ENCODE results near the gene MEA1.

The MEA1 gene

DNA sequence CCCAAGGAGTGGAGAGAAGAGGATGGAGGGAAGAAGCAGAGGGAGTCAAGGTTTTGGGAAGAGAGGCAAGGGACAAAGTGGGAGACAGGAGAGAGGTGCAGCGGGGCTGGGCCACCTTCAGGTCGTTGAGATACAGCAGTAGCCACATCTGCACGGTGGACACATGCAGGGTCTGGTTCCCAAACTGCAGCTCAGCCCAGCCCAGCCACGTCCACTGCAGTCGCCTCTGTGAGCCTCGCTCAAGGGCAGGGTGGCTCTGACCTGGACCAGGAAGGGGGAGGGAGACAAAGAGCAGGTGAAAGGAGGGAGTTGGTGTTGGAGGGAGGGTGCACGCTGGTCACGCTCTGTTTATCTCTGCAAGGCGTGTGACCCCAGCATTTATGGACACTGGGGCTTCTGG lies 25.0 kb upstream of the MEA1 start:
- TF ChIP-seq, protein P1, sequence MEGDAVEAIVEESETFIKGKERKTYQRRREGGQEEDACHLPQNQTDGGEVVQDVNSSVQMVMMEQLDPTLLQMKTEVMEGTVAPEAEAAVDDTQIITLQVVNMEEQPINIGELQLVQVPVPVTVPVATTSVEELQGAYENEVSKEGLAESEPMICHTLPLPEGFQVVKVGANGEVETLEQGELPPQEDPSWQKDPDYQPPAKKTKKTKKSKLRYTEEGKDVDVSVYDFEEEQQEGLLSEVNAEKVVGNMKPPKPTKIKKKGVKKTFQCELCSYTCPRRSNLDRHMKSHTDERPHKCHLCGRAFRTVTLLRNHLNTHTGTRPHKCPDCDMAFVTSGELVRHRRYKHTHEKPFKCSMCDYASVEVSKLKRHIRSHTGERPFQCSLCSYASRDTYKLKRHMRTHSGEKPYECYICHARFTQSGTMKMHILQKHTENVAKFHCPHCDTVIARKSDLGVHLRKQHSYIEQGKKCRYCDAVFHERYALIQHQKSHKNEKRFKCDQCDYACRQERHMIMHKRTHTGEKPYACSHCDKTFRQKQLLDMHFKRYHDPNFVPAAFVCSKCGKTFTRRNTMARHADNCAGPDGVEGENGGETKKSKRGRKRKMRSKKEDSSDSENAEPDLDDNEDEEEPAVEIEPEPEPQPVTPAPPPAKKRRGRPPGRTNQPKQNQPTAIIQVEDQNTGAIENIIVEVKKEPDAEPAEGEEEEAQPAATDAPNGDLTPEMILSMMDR (conservative IDR thresholded peaks at IDR 0.05; ENCODE audit: control insufficient read depth, insufficient read depth, low read depth, low read length), result no peak
- DNase-seq (ENCODE audit: low read depth), result no peak
- H3K4me3 ChIP-seq (ENCODE audit: control insufficient read depth, low read depth, low read length), result no peak overlapping the region

DNA sequence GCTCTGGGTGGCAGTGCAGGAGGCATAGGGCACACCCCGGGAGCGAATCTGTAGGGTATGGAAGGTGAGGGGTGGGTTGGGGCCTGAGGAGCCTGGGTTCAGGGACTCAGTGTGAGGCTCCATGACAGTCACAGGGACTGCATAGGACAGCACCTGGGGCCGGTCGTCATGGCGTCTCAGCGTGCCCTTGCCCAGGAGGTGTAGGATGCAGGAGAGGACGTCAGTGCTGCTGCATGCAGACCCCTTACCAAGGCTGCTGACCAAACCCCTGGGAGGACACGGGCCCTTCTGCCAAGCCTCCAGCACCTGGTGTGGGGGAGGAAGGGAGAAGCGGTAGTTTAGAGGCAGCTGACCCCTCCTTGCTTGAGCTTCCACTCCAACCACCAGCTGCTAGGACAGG lies 24.0 kb upstream of the MEA1 start:
- H3K4me3 ChIP-seq (ENCODE audit: control insufficient read depth, low read depth, low read length), result no peak overlapping the region
- TF ChIP-seq, protein P1 (conservative IDR thresholded peaks at IDR 0.05; ENCODE audit: control insufficient read depth, insufficient read depth, low read depth, low read length), result no peak
- DNase-seq (ENCODE audit: low read depth), result no peak

DNA sequence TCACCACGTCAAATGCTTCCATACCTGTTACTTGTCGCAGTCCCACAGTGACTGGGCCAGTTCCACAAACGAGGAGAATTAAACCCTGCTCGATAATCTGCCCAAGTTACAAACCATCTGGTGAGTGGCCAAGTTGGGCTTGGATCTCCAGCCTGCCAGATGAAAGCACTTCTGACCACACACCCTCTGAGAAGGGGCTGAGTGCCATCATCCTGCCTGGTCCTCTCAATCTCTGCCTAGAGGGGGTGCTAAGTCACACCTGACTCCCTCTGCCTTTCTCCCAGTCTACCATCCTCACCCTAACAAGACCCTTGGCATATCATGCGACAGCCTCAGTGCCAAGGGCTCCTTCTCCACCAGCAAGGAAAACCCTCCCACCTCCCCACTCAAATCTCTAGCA lies 23.5 kb upstream of the MEA1 start:
- no peak for DNase-seq (ENCODE audit: low read depth)
- TF ChIP-seq, protein P1 (conservative IDR thresholded peaks at IDR 0.05; ENCODE audit: control insufficient read depth, insufficient read depth, low read depth, low read length), result no peak
- H3K4me3 ChIP-seq (ENCODE audit: control insufficient read depth, low read depth, low read length), result no peak overlapping the region

DNA sequence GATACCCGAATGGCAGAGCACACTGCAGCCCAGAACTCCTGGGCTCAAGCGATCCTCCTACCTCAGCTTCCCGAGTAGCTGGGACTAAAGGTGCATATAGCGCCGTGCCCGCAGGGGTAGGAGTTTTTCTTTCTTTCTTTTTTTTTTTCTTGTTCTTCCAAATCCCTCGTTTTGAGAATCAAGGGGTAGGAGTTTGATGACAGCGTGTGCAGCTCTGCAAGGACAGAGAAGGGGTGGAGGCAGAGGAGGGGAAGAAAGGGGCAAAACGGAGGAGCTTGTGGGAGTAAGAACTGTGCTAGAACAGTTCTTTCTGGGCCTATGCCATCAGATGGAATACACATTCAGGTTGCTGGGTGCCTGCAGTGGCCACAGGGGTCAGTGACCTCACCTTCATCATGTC lies 23.0 kb upstream of the MEA1 start:
- H3K4me3 ChIP-seq (ENCODE audit: control insufficient read depth, low read depth, low read length), result no peak overlapping the region
- no peak for DNase-seq (ENCODE audit: low read depth)
- TF ChIP-seq, protein P1 (conservative IDR thresholded peaks at IDR 0.05; ENCODE audit: control insufficient read depth, insufficient read depth, low read depth, low read length), result no peak

DNA sequence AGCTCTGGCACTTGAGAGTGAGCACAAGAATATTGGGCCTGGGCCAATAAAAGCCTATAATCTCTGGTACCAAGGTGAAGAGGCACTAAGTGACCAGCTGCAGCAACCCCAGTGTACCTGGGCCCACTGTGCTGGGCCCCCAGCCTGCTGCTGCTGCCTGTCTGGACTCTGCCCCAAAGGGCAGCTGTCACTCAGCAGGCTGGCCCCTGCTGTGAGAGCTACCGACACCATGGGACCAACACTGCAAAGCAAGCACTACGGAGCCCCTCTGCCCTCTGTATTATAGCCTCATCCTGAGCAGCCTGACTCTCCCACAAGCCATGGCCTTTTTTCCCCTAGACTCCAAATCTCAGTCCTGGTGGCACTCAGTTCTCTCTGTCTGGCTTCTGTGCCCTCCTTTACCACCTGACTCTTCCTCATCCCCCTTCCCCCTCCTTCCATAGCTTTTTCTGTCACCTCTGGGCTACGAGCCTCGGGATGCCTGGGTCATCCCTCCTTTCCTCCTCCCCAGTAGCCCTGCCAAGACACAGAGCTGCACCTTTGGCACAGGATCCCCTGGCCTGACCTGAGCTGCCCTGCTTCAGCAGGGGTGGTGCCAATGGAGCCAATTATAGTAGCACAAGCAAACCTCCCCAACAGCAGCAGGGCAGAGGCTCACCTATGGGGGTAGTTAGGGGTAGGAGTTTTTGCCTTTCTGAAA lies 21.9 kb upstream of the MEA1 start:
- TF ChIP-seq, protein P1 (conservative IDR thresholded peaks at IDR 0.05; ENCODE audit: control insufficient read depth, insufficient read depth, low read depth, low read length), result no peak
- no peak overlapping the region for H3K4me3 ChIP-seq (ENCODE audit: control insufficient read depth, low read depth, low read length)
- DNase-seq (ENCODE audit: low read depth), result no peak

DNA sequence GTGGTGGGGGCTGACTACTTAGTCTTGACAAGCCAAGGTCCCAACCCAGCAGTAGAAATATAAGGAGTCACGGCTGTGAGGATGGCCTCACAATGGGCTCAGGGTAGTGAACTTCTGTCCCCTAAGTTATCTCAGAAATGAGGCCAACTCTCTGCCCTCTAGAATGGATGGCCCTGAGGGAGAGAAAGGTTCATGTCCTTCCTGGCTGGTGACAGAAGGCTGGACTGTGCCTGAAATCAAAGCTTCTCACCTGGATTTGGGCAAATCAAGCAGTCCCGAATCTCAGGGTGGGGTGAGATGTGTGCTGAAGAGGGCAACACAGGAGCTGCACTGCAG lies 20.4 kb upstream of the MEA1 start:
- DNase-seq (ENCODE audit: low read depth), result no peak
- no peak overlapping the region for H3K4me3 ChIP-seq (ENCODE audit: control insufficient read depth, low read depth, low read length)
- TF ChIP-seq, protein P1 (conservative IDR thresholded peaks at IDR 0.05; ENCODE audit: control insufficient read depth, insufficient read depth, low read depth, low read length), result no peak

All from fibroblast of mammary gland (primary cell).